ENCODE data around the gene VCAN.

VCAN gene

GRCh38 chr5:83494666-83495065 lies 23.1 kb downstream of the VCAN start:
- no peak for DNase-seq (ENCODE audit: low read depth in 2 of 2)

GRCh38 chr5:83496626-83497025 lies 25.1 kb downstream of the VCAN start:
- DNase-seq (ENCODE audit: low read depth in 2 of 2) = no peak

GRCh38 chr5:83498585-83498984 lies 27.0 kb downstream of the VCAN start:
- DNase-seq (ENCODE audit: low read depth in 2 of 2) = no peak

GRCh38 chr5:83503662-83504061 lies 32.1 kb downstream of the VCAN start:
- DNase-seq (ENCODE audit: low read depth in 2 of 2) = no peak

- DNase-seq (ENCODE audit: low read depth in 2 of 2) = no peak
These were observed 35.9 kb downstream of the VCAN start for GRCh38 chr5:83507431-83507830.

- no peak for DNase-seq (ENCODE audit: low read depth in 2 of 2)
These were observed 38.0 kb downstream of the VCAN start for GRCh38 chr5:83509540-83509939.

- DNase-seq (ENCODE audit: low read depth in 2 of 2) = no peak
These were observed 38.7 kb downstream of the VCAN start for GRCh38 chr5:83510260-83510659.

- no peak for DNase-seq (ENCODE audit: low read depth in 2 of 2)
These were observed 40.7 kb downstream of the VCAN start for GRCh38 chr5:83512061-83512745.

GRCh38 chr5:83513081-83513480 lies 41.5 kb downstream of the VCAN start:
- no peak for DNase-seq (ENCODE audit: low read depth in 2 of 2)

GRCh38 chr5:83513491-83513890 lies 41.9 kb downstream of the VCAN start:
- no peak for DNase-seq (ENCODE audit: low read depth in 2 of 2)

GRCh38 chr5:83516377-83516776 lies 44.8 kb downstream of the VCAN start:
- DNase-seq (ENCODE audit: low read depth in 2 of 2) = no peak

- DNase-seq (ENCODE audit: low read depth in 2 of 2) = no peak
These were observed 45.6 kb downstream of the VCAN start for GRCh38 chr5:83517072-83517687.

GRCh38 chr5:83517688-83518085 lies 46.1 kb downstream of the VCAN start:
- DNase-seq (ENCODE audit: low read depth in 2 of 2) = no peak

- DNase-seq (ENCODE audit: low read depth in 2 of 2) = no peak
These were observed 46.9 kb downstream of the VCAN start for GRCh38 chr5:83518319-83519061.

- DNase-seq (ENCODE audit: low read depth in 2 of 2) = no peak
These were observed 50.9 kb downstream of the VCAN start for GRCh38 chr5:83522446-83522845.

- no peak for DNase-seq (ENCODE audit: low read depth in 2 of 2)
These were observed 52.4 kb downstream of the VCAN start for GRCh38 chr5:83523929-83524328.

- DNase-seq (ENCODE audit: low read depth in 2 of 2) = no peak
These were observed 52.8 kb downstream of the VCAN start for GRCh38 chr5:83524345-83524744.

GRCh38 chr5:83524991-83525390 lies 53.4 kb downstream of the VCAN start:
- no peak for DNase-seq (ENCODE audit: low read depth in 2 of 2)

GRCh38 chr5:83526289-83526688 lies 54.7 kb downstream of the VCAN start:
- no peak for DNase-seq (ENCODE audit: low read depth in 2 of 2)

- no peak for DNase-seq (ENCODE audit: low read depth in 2 of 2)
These were observed 55.7 kb downstream of the VCAN start for GRCh38 chr5:83527221-83527620.

GRCh38 chr5:83527722-83528438 lies 56.3 kb downstream of the VCAN start:
- no peak for DNase-seq (ENCODE audit: low read depth in 2 of 2)

GRCh38 chr5:83528439-83528769 lies 56.9 kb downstream of the VCAN start:
- no peak for DNase-seq (ENCODE audit: low read depth in 2 of 2)

GRCh38 chr5:83530193-83530592 lies 58.6 kb downstream of the VCAN start:
- DNase-seq (ENCODE audit: low read depth in 2 of 2) = no peak
